OCI-M2 (cell line): ENCODE data around the gene SLC22A17.
"Not testable (repeated sequence)": the region's sequence is repeated elsewhere in the genome, so short reads cannot be mapped to it uniquely, and the experiment has no call there.

Experiments
- DNase-seq: peaks from one replicate; lab custom pipeline; 2025; ENCODE audit not compliant: unreplicated experiment; lab: John Stamatoyannopoulos, UW

The SLC22A17 gene

DNA sequence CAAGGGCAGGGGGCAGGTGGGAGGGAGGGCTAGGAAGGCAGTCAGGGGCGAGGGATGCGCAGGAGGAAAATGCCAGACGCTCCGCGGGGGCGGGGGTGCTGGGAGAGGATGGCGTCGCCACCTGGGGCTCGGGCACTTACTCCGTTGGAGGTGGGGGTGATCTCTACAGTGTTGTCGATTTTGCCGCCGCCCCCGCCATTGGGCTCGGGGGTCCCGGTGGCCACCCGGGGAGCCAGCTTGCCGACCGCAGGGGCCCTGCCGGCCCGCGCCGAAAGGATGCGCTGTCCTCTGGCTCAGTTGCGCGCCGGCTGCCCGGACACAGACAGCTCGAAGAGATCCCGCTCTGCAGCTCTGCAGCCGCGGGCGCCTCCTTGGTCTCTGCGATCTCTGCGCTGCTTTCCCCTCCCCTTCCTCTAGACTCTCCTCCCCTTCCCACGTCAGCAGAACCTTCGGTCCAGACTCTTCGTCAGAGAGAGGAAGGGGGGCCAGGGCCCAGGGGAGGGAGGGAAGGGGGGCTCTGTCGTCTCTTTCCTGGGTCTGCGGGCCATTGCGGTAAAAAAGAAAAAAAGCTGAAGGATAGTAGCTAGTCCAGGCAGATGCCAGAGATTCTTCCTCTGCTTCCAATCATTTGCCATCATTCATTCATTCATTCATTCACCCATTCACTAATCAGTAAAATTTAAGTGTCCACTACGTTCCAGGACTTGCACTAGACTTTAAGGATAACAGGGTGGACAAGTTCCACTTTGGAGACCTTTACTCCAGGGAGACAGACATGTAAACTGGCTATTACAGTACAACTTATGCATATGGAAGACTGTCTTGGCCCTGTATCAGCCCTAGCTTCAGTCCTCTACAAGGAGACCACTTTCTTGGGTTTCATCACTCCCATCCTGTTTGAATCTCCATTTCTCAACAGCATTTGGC is at the start of gene SLC22A17:
Gene SLC22A17 (minus strand): TSS at position 382 of the 927 bp plus-strand sequence.
- DNase-seq, result no peak

DNA sequence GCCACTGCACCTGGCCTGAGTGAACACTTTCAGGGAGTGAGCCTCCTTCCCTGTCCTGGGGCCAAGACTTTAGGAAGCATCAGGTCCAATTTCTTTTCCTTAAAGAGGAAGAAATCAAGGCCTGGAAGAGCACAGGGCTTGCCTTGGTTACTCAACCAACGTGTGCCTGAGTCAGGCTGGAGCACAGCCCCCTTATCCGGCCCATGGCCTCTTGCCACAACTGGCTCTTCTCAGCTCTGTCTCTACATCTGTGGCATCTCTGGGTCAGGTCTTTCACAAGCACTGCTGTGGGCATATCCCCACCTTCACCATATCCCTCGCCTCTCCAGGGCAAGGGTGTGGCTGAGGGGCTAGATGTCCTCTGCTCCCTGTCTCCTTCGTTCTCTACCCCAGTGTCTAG is 48.6 kb upstream of the SLC22A17 start:
- DNase-seq, result no peak

DNA sequence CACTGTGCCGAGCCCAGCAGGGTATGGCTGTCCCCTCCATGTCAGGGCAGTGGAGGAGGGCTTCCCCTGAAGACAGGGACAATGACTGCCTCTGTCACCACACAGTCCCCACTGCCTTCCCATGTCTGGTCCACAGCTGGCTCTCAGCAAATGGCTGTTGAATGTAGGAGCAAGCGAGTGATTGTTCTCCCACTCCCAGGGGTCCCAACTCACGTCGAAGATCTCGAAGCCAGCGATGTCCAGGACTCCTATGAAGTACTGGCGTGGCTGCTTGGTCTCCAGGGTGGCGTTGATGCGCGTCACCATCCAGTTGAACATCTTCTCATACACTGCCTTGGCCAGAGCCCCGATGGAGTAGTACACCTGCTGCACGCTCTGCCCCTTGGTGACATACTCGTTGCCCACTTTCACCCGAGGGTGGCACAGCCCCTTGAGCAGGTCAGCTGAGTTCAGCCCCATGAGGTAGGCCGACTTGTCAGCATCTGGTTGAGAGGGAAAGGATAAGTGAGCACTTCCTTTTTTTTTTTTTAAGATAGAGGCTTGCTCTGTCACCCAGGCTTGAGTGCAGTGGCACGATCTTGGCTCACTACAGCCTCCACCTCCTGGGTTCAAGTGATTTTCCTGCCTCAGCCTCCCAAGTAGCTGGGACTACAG is 47.9 kb upstream of the SLC22A17 start:
- DNase-seq, result not testable (repeated sequence)

- DNase-seq, result no peak
Observed at GRCh38 chr14:23399591-23399990, 46.9 kb upstream of the SLC22A17 start.

DNA sequence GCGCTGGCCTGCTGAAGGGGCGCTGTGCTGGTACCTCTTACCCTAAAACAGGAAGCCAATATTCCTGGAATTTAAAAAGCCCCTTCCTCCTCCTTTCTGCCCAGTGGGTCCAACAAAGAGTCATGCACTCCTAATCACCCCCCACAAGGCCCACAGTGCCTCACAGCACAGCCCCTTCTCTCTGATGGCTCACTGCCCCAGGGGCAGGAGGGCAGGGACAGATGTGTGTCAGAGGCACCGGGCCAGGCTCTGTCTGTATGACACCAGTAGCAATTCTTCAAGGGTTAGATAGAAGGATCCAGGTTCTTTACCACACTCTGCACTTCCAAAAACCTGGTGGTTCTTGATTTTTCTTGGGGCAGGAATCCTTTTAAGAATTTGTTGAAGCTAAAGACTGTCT is 46.4 kb upstream of the SLC22A17 start:
- DNase-seq, result no peak

DNA sequence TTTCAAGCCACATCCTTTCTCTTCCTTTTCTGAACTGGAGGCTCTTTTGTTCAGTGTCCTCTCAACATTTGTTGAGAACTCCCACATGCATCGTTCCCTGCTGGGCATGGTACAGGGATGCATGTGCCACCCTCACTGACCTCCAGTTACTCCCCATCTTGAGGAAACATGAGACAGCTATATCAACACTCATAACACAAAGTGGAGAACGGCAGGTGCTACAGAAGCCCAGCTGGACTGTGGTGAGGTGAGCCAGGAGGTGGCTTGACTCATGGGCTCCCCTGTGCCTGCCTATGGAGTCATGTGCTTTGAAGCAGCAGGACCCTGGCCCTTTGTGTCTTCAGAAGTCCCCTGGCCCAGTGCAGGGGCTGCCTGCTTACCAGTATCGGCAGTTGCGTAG is 45.7 kb upstream of the SLC22A17 start:
- DNase-seq, result no peak

- no peak for DNase-seq
Observed at GRCh38 chr14:23396781-23397407, 44.2 kb upstream of the SLC22A17 start.

GRCh38 chr14:23396126-23396525 is 43.4 kb upstream of the SLC22A17 start:
- no peak for DNase-seq

DNA sequence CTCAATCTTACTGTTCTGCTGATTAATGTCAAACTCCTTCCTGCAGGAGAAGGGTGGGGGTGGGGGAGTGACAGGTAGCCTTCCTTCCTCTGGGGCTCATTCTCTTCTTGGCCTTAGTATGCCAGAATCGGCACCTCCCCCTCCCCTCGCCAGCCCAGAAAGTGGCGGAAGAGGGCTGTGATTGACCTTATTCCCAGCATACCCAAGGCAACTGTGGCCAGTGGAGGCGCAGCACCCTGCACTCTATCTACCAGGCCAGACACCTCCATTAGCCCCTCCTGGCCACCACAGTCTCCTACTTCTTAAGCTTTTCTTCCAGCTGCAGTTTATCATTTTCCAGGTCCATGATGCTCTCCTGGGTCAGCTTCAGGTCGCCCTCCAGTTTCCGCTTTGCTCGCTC is 39.9 kb upstream of the SLC22A17 start:
- no peak for DNase-seq

DNA sequence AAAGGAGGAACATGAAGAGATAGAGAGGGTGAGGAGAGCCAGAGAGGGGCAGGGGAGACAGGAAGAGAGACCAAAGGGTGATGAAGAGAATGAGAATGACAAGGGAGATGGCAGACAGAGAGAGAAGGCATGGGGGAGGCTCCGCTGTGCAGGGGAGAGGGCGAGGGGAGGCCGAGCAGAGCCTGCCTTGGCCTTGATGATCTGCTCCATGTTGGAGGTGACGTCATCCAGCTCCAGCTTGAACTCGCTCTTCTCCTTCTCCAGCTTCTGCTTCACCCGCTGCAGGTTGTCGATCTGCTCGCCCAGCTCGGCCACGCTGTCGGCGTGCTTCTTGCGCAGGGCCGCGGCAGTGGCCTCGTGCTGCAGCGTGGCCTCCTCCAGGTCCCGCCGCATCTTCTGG is 37.2 kb upstream of the SLC22A17 start:
- DNase-seq, result not testable (repeated sequence)

DNA sequence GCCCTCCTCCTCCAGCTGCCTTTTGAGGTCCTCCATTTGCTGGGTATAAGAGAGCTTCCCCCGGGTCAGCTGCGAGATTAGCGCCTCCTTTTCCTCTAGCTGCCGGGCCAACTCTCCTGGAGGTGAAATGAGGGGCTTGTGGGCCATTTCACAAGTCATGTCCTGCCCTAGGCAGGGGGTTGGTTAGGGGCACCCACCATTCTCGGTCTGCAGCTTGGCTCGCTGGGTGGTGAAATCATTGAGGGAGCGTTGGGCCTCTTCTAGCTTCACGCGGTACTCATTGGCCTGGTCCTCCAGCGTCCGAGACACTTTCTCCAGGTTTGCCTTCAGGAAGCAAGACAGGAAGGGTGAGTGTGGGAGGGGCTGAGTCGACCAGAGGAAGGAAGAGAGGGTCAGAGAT is 36.7 kb upstream of the SLC22A17 start:
- DNase-seq, result no peak

DNA sequence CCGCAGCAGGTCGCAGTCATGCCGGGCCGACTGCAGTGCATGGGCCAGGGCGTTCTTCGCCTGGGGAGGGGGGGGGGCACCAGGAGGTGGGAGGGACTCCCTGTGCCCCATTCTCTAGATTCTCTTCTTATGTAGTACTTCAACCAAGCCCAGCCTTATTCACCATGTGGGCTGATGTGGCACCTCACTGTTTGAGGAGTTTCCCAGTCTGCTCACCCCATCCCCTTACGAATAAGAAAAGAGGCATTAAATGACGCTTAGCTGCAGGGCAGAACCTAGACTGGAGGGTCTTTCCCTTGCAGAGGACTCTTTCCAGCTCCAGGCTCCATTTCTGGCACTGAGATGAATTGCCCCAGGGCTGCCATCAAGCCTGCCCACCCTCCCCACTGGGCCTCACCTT is 36.3 kb upstream of the SLC22A17 start:
- no peak for DNase-seq

DNA sequence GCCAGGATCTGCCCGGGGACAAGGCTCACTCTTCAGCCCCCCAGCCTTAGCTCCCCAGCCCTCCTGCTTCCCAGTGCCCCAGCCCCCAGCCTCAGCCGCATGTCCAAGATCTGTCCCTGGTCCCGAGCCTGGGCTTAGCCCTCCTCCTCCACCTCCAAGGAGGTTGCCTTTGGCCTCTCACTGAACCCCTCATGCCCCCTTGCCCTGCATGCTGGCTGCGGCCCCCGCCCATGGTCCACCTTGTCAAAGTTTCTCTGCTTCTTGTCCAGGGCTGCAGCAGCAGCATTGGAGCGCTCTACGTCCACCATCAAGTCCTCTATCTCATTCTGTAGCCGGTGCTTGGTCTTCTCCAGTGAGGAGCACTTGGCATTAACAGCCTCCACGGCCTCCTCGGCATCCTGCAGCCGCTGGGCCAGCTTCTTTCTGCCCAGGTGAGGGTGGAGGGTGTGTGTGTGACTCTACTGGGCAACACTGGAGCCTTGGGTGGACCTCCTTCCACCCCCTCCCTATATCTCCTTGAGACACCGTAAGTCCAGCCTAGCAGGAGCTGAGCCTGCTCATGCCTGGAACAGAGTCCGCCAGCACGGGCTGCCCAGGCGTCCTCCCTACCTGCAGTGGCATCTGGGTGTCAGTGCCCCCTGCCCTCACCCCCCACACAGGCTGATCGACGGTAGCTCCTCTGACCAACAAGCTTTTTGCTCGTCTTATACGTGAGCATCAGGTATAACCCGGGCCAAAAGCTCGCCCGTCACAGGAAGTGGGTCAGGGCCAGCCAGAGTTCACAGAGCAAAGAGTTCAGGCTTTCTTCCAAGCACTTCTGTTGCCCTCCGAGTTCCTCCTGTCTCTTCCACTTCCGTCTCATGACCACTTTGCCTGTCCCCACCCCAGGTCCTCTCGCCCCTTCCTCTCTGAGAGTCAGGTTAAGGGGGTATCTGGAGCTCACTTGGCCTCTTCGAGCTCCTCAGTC is 35.5 kb upstream of the SLC22A17 start:
- no peak for DNase-seq

DNA sequence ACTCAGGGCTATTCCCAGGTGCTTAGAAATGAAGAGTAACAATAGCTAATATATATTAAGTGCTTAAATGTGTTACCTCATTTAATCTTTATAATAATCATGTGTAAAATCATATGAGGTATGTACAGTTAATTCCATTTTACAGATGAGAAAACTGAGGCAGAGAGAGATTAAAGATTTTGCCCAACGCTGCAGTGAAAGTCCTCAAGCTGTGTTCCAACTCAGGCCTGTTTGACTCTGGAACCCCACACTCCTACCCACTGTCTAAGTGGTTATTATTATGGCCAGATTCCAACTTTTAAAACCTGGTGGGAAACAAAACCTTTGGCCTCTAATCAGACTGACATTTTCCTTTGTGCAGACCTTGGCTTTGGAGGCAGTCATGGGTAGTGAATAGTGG is 34.3 kb upstream of the SLC22A17 start:
- no peak for DNase-seq

GRCh38 chr14:23386266-23386657 is 33.6 kb upstream of the SLC22A17 start:
- not testable (repeated sequence) for DNase-seq

GRCh38 chr14:23385642-23386265 is 33.1 kb upstream of the SLC22A17 start:
- DNase-seq, result no peak

DNA sequence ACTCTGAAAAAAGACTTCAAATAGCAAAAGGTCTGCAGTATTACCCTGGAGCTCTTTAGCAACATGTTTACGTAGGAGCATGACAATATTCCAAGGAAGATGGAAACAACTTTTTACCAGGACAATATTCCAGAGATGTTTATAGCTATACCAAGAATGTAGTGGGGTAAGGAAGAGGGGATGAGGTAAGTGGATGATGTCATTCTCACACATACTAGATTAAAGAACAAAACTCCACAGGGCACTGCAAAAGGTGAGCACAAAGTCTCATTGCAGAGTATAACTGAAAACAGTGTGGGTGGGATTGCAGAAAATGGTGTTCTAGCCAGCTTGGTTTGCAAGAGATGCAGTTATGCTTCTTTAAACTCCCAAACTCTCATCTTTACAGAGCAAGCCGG is 32.6 kb upstream of the SLC22A17 start:
- no peak for DNase-seq

- no peak for DNase-seq
Observed at GRCh38 chr14:23384364-23385080, 31.8 kb upstream of the SLC22A17 start.

DNA sequence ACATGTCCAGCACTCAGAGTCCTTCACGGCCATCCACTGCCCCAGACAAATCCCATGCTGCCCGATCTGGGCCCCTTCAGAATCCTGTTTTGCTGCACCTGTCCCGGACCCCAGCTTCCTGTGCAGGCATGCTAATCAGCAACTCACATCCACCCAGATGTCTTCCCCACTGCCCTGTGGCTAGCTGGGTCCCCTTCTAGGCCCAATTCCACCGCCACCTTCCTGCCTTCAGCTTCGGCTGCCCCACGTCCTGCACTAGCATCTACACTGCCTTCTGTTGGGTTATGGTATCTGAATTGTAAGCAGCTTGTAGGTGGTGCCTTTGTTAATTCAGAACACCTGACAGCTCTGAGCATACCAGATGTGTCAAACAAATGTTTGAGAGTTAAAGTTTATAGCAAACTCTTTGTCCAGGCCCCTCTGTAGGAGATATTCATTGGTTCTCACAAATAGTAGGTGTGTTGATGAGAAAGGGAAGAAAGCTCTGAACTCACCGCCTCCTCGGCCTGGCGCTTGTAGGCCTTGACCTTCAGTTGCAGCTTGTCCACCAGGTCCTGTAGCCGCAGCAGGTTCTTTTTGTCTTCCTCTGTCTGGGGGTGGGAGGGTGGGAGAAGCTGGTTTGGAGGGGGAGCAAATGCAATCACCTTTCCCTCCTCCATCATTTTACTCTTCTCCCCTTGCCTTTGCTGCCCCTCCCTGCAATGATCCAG is 30.2 kb upstream of the SLC22A17 start:
- no peak for DNase-seq
